Naive thymus-derived CD4-positive, alpha-beta T cell (primary cell): Measurements from ENCODE around the gene JAZF1. TPM values are rescaled to one million over a fixed set of nuclear protein-coding genes. Genes with fewer than 3 reads are reported as not detected.
A peak's percentile ranks its signal among the peaks of the same experiment; 100 is the strongest.

ENCODE experiments used
- ATAC-seq: fragments of 150-1000 bp; cut with Tn5 transposase; 2 replicates; pipeline ENCODE4 v1.10.0; 2021; ENCODE audit warnings: mild to moderate bottlenecking, moderate library complexity
- CTCF ChIA-PET: fragments of 350-600 bp; sonication (Branson Sonifier 250); formaldehyde crosslinking; loops from one replicate; lab custom pipeline; 2021; ENCODE audit warnings: antibody characterized with exemption; lab: Charles Lee
- POLR2A ChIA-PET: fragments of 350-600 bp; sonication (Branson Sonifier 250); formaldehyde crosslinking; loops from one replicate; lab custom pipeline; 2021; ENCODE audit warnings: antibody characterized with exemption, inconsistent platforms; lab: Charles Lee
- DNase-seq, 9 donors: peaks; one replicate each; pipeline versions ENCODE4 v3.0.0 to v3.0.0-alpha.2; 2020 to 2022; ENCODE audit warnings: mixed read lengths in 1 of 9
- H3K27ac ChIP-seq: one replicate; pipeline ENCODE4 v1.7.0; 2013; ENCODE audit warnings: mild to moderate bottlenecking, low read depth, low read length, moderate library complexity
- H3K27me3 ChIP-seq, 2 donors: one replicate each; pipeline ENCODE4 v1.7.0; 2013; ENCODE audit warnings: low read length in 2 of 2, mild to moderate bottlenecking in 2 of 2, moderate library complexity in 2 of 2; ENCODE audit not compliant: control insufficient read depth in 2 of 2, insufficient read depth in 2 of 2
- H3K36me3 ChIP-seq, 3 experiments: 1 replicate in 2 of 3; 2 replicates in 1 of 3; pipeline ENCODE4 v1.7.0; 2013; ENCODE audit warnings: low read length in 3 of 3, mild to moderate bottlenecking in 3 of 3, moderate library complexity in 1 of 3; ENCODE audit not compliant: insufficient read depth in 3 of 3, control insufficient read depth in 2 of 3
- H3K4me1 ChIP-seq, 2 donors: one replicate each; pipeline ENCODE4 v1.7.0; 2013; ENCODE audit warnings: low read length in 2 of 2, mild to moderate bottlenecking in 2 of 2, moderate library complexity in 1 of 2; ENCODE audit not compliant: control insufficient read depth in 2 of 2, insufficient read depth in 2 of 2
- H3K4me3 ChIP-seq: 2 replicates; pipeline ENCODE4 v1.7.0; 2013; ENCODE audit warnings: mild to moderate bottlenecking, low read length
- H3K9me3 ChIP-seq, 3 experiments: 1 replicate in 2 of 3; 2 replicates in 1 of 3; pipeline ENCODE4 v1.7.0; 2013; ENCODE audit warnings: low read length in 3 of 3; ENCODE audit not compliant: control insufficient read depth in 2 of 3
- H3K27ac Mint-ChIP-seq, 9 donors: one replicate each; pipeline ENCODE4 v1.8.0; 2020 to 2022; ENCODE audit warnings: mixed read lengths in 9 of 9, mild to moderate bottlenecking in 8 of 9, moderate library complexity in 5 of 9, inconsistent platforms in 2 of 9
- H3K27me3 Mint-ChIP-seq, 5 donors: one replicate each; pipeline ENCODE4 v1.8.0; 2021 to 2022; ENCODE audit warnings: mixed read lengths in 5 of 5, mild to moderate bottlenecking in 1 of 5
- H3K36me3 Mint-ChIP-seq, 5 donors: one replicate each; pipeline ENCODE4 v1.8.0; 2020 to 2022; ENCODE audit warnings: mixed read lengths in 5 of 5, mild to moderate bottlenecking in 3 of 5, inconsistent platforms in 1 of 5
- H3K4me1 Mint-ChIP-seq, 7 donors: one replicate each; pipeline ENCODE4 v1.8.0; 2020 to 2022; ENCODE audit warnings: mixed read lengths in 7 of 7, mild to moderate bottlenecking in 3 of 7, inconsistent platforms in 1 of 7
- H3K4me3 Mint-ChIP-seq, 10 donors: one replicate each; pipeline ENCODE4 v1.8.0; 2020 to 2022; ENCODE audit warnings: mild to moderate bottlenecking in 10 of 10, mixed read lengths in 10 of 10, moderate library complexity in 6 of 10, inconsistent platforms in 2 of 10
- H3K9me3 Mint-ChIP-seq, 11 donors: one replicate each; pipeline ENCODE4 v1.8.0; 2020 to 2022; ENCODE audit warnings: mixed read lengths in 11 of 11, mild to moderate bottlenecking in 4 of 11, inconsistent platforms in 1 of 11, moderate library complexity in 1 of 11
- intact Hi-C, 2 donors: fragments of 100-400 bp; cut with micrococcal nuclease; formaldehyde crosslinking; loops; one replicate each; pipeline ENCODE4 v1.15.1; 2023
- polyA plus RNA-seq, 2 donors: library from polyadenylated mRNA; unstranded; fragments of 300-500 nt; fragmentation: Illumina TruSeq; gene quantifications; one replicate each; pipeline ENCODE4 v1.2.3, GENCODE V29; 2021
- total RNA-seq, 6 experiments: library from RNA in 5 of 6; stranded (reverse) in 5 of 6; gene quantifications; 1 replicate in 5 of 6; 2 replicates in 1 of 6; pipeline ENCODE4 v1.2.3 and lab custom pipeline; 2021 to 2026

The JAZF1 gene
- total and polyA plus RNA-seq, 7 experiments from 2014 or later = 2.0 to 33.1 (median 3.2) TPM

DNA sequence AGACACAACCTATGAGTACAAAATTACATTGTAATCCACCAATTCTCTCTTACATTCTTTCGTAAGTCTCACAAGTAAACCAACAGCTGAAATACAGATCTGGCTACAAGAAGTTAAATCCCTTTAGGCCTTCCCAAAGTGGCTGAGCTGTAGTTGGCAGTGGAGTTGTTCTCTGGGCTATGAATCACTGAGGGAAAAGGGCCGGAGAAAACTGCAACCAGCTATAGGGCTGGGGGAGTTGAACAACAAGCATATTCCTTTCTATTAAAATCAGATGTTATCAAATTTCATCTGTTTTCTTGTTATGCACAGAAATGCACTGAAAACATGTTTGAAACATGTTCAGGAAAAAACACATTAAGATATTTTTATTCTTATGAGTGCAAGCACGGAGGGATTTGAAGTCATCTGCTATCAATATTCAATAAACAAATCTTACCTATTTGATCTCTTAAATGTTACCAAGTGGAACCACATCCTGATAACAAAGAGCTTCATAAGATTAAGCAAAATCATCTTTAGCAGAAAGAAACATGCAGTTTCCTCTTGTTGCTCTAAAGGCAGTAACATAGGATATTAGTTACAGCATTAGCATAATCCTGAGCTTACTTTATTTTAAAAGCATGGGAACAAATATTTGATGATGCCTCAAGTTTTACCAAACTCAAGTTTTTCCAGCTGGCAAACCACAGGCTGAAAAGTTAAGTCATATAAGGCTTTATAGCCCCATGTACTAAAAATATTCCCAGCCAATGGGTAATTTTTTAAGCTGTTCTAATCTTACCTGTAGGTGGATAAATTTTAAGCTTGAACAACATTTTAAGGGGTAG is 227.9 kb downstream of the JAZF1 start:
- H3K9me3 Mint-ChIP-seq = no peaks in the 10 kb centered on the region
- H3K27me3 ChIP-seq = no peaks in the 10 kb centered on the region
- H3K27me3 Mint-ChIP-seq = peaks cover 0 to 4% (median 0%) of the 10 kb centered on the region in 5 donors
- ChIA-PET CTCF (interaction anchor here (0.8 to 2.2 kb wide), 3 partner anchors 19 to 291 kb away, joined by 3 to 10 read pairs (median 4); no protein-coding TSS in a partner anchor), POLR2A (interaction anchor here (0.8 to 2.4 kb wide), 7 partner anchors 11 to 212 kb away, joined by 3 to 10 read pairs (median 4); no protein-coding TSS in a partner anchor)
- H3K4me1 ChIP-seq = peaks cover 0 to 32% of the 10 kb centered on the region in 2 donors
- H3K9me3 ChIP-seq = no peaks in the 10 kb centered on the region
- H3K36me3 ChIP-seq = no peaks in the 10 kb centered on the region
- peak overlapping the region; percentile 39 for H3K27ac ChIP-seq
- H3K4me3 ChIP-seq = no peak overlapping the region
- peaks cover 10 to 64% (median 49%) of the 10 kb centered on the region in 7 donors for H3K4me1 Mint-ChIP-seq
- peak overlapping the region in 9 of 10 donors; percentile 55 to 85 (median 70) for H3K4me3 Mint-ChIP-seq
- intact Hi-C loops = loop anchor here (1.0 to 10.0 kb wide), 4 partner anchors 20 to 72 kb away; no protein-coding TSS in a partner anchor
- peak; percentile 74 for ATAC-seq
- peak overlapping the region in 8 of 9 donors; percentile 34 to 95 (median 88) for H3K27ac Mint-ChIP-seq
- H3K36me3 Mint-ChIP-seq = peaks cover 0 to 18% (median 0%) of the 10 kb centered on the region in 5 donors
- DNase-seq = peak in 6 of 9 donors; percentile 10 to 65 (median 44)

DNA sequence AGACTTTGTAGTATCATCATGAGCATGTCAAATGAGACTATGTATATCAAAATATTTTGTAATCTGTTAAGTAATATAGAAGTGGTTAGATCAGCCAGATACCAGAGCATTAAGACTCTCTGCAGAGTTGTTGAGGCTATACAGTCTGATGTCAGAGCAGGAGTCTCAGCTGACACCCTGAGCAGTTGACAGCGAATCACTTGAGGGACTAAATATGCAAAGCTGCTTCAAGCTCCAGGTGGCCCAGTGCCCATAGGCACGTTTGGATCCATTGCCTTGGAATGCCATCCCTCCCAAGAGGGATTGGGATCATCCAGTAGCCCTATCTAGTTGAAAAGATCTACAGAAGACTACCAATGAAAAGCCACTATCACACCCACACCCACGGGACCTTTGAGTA is 230.5 kb downstream of the JAZF1 start:
- H3K9me3 Mint-ChIP-seq = no peaks in the 10 kb centered on the region
- H3K36me3 Mint-ChIP-seq = peaks cover 0 to 10% (median 4%) of the 10 kb centered on the region in 5 donors
- ChIA-PET CTCF (interaction anchor here (0.9 kb wide), 1 partner anchor 21 kb away, joined by 3 read pairs; no protein-coding TSS in a partner anchor), POLR2A (interaction anchor here (1.4 kb wide), 1 partner anchor 21 kb away, joined by 3 read pairs; no protein-coding TSS in a partner anchor)
- intact Hi-C loops = loop anchor here (5.0 to 10.0 kb wide), 2 partner anchors 67 to 75 kb away; no protein-coding TSS in a partner anchor
- no peak for ATAC-seq
- Histone ChIP-seq H3K4me1 (peaks cover 0 to 32% of the 10 kb centered on the region in 2 donors), H3K27ac (no peak overlapping the region), H3K9me3 (no peaks in the 10 kb centered on the region), H3K4me3 (no peak overlapping the region), H3K27me3 (no peaks in the 10 kb centered on the region), H3K36me3 (no peaks in the 10 kb centered on the region)
- no peak overlapping the region for H3K4me3 Mint-ChIP-seq
- peak overlapping the region in 2 of 9 donors; percentile 14 to 56 for H3K27ac Mint-ChIP-seq
- peaks cover 0 to 6% (median 0%) of the 10 kb centered on the region in 5 donors for H3K27me3 Mint-ChIP-seq
- peaks cover 10 to 63% (median 51%) of the 10 kb centered on the region in 7 donors for H3K4me1 Mint-ChIP-seq
- DNase-seq = no peak

DNA sequence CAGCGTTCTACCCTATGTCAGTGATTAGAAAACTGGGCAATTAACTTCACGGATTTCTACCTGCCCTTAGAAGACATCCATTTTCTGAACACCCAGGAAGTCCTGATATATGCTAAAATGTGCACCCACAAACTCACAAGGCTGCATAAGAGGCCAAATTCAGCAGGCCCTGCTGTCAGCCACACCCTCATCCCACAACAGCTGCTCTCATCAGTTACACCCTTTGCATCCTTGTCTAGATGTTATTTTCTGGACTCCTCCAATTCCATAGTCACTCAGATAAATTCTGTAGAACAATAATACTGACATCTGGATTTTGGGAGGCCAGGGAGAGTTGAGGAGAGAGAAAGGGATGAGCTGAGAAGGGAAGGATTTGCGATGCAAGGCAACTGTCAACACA is 231.7 kb downstream of the JAZF1 start:
- Mint-ChIP-seq H3K4me1 (peaks cover 10 to 53% (median 42%) of the 10 kb centered on the region in 7 donors), H3K27me3 (peaks cover 0 to 6% (median 0%) of the 10 kb centered on the region in 5 donors), H3K9me3 (no peaks in the 10 kb centered on the region), H3K36me3 (peaks cover 0 to 12% (median 6%) of the 10 kb centered on the region in 5 donors), H3K27ac (peak overlapping the region in 2 of 9 donors; percentile 8 to 20), H3K4me3 (no peak overlapping the region)
- CTCF ChIA-PET = interaction anchor here (1.2 kb wide), 1 partner anchor 71 kb away, joined by 3 read pairs; no protein-coding TSS in a partner anchor
- ATAC-seq (no peak), DNase-seq (no peak)
- no peaks in the 10 kb centered on the region for H3K27me3 ChIP-seq
- no peak overlapping the region for H3K27ac ChIP-seq
- no peaks in the 10 kb centered on the region for H3K36me3 ChIP-seq
- peaks cover 0 to 26% of the 10 kb centered on the region in 2 donors for H3K4me1 ChIP-seq
- H3K4me3 ChIP-seq = no peak overlapping the region
- H3K9me3 ChIP-seq = no peaks in the 10 kb centered on the region
- intact Hi-C loops = no loop called here
- POLR2A ChIA-PET = no interaction called here

DNA sequence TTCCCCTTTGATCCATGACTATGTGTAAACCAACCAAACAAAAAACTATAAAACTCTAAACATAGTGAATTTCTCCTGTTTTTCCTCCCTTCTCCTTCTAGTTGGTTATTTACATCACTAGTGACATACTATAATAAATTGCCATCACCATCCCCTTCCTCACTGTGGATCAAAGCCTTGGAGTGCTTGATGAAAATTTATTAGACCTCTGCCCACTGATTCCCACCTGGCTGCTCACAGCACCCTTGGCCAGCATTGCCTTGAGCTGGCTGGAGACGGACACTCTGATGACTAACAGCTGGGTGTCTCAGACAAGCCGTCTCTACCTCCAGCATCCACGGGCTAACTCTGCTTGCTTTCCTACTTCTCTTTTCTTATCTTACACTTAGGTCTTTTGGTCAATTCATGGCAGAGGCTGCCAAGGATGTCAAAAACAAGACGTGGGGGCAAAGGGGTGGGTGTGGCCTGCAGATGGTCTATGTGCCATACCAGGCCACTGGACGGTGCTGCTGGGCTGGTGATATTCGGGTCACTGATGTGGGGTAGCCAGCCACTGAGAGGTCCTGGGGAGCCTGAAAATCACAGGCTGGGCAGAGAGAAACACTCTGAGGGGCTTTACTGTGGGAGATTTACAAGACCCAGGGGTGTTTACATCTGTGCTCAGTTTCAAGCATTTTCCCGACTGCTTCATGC is 232.9 kb downstream of the JAZF1 start:
- CTCF ChIA-PET = no interaction called here
- H3K27ac Mint-ChIP-seq = no peak overlapping the region
- H3K4me1 Mint-ChIP-seq = peaks cover 4 to 41% (median 31%) of the 10 kb centered on the region in 7 donors
- no peak overlapping the region for H3K4me3 ChIP-seq
- no peaks in the 10 kb centered on the region for H3K9me3 Mint-ChIP-seq
- no peaks in the 10 kb centered on the region for H3K36me3 ChIP-seq
- ATAC-seq (no peak), DNase-seq (no peak)
- no peak overlapping the region for H3K4me3 Mint-ChIP-seq
- no peaks in the 10 kb centered on the region for H3K9me3 ChIP-seq
- intact Hi-C loops = no loop called here
- peaks cover 0 to 16% of the 10 kb centered on the region in 2 donors for H3K4me1 ChIP-seq
- H3K27ac ChIP-seq = no peak overlapping the region
- no peaks in the 10 kb centered on the region for H3K27me3 ChIP-seq
- POLR2A ChIA-PET = no interaction called here
- H3K36me3 Mint-ChIP-seq = peaks cover 0 to 14% (median 7%) of the 10 kb centered on the region in 5 donors
- H3K27me3 Mint-ChIP-seq = peaks cover 0 to 6% (median 0%) of the 10 kb centered on the region in 5 donors

DNA sequence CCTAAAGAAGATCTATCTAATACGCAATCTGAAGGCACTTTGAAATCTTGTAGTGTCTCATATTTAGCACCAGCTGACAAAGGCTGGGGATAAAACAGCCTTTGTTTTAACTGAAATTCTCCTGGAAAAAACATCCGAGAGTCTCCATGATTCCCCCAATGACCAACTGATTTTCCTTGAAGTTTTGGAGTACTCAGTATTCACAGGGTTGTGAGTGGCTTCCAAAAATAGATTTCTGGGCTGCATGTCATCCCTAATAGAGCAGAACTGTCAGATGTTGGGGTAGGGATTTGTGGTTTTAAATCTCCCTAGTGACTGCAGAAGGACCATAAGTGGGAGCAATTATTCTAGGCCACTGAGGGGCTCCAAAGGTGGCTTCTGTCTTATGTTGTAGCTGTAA is 234.2 kb downstream of the JAZF1 start:
- intact Hi-C loops = no loop called here
- H3K27me3 Mint-ChIP-seq = peaks cover 0 to 6% (median 0%) of the 10 kb centered on the region in 5 donors
- no peak for DNase-seq
- peaks cover 0 to 17% (median 14%) of the 10 kb centered on the region in 5 donors for H3K36me3 Mint-ChIP-seq
- H3K4me1 ChIP-seq = peaks cover 0 to 3% of the 10 kb centered on the region in 2 donors
- CTCF ChIA-PET = interaction anchor here (1.4 kb wide), 1 partner anchor 74 kb away, joined by 3 read pairs; no protein-coding TSS in a partner anchor
- H3K27me3 ChIP-seq = no peaks in the 10 kb centered on the region
- no peak overlapping the region for H3K4me3 ChIP-seq
- no peaks in the 10 kb centered on the region for H3K36me3 ChIP-seq
- H3K4me1 Mint-ChIP-seq = peaks cover 0 to 28% (median 18%) of the 10 kb centered on the region in 7 donors
- H3K27ac Mint-ChIP-seq = peak overlapping the region in 1 of 9 donors; percentile 21
- no peak for ATAC-seq
- no peak overlapping the region for H3K4me3 Mint-ChIP-seq
- no peak overlapping the region for H3K27ac ChIP-seq
- H3K9me3 Mint-ChIP-seq = peaks cover 0 to 2% (median 0%) of the 10 kb centered on the region in 11 donors
- H3K9me3 ChIP-seq = no peaks in the 10 kb centered on the region
- POLR2A ChIA-PET = no interaction called here
